Measurements from ENCODE around the gene AKAP12.

DNA sequence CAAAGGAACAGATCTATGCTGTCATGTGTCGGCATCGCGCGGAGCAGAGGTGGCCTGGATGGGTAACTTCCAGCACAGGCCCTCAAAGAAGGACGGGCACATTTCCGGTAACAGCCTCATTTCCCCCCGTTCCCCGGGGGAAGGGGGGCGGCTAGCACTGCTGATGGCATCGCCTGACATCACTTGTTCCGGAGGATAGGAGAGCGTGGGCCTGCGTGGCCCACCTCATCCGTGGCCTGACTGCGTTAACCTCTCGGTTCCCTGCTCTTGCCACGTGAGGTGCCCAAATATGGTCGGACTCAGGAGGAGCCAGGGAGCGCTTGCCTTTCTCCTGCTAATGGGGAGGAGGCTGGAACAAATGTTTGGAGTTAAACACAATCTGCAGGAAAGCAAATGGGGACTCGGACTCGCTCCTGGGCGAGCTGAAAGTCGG lies at the start of gene AKAP12:
- no peak for TF ChIP-seq POLR2A (IDR thresholded peaks at IDR 0.05)
- TF ChIP-seq, protein P1, sequence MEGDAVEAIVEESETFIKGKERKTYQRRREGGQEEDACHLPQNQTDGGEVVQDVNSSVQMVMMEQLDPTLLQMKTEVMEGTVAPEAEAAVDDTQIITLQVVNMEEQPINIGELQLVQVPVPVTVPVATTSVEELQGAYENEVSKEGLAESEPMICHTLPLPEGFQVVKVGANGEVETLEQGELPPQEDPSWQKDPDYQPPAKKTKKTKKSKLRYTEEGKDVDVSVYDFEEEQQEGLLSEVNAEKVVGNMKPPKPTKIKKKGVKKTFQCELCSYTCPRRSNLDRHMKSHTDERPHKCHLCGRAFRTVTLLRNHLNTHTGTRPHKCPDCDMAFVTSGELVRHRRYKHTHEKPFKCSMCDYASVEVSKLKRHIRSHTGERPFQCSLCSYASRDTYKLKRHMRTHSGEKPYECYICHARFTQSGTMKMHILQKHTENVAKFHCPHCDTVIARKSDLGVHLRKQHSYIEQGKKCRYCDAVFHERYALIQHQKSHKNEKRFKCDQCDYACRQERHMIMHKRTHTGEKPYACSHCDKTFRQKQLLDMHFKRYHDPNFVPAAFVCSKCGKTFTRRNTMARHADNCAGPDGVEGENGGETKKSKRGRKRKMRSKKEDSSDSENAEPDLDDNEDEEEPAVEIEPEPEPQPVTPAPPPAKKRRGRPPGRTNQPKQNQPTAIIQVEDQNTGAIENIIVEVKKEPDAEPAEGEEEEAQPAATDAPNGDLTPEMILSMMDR (IDR thresholded peaks at IDR 0.05): no peak
